DOHH2 (cell line): ENCODE measurements around the gene WWTR1.

Experiments
- H3F3A ChIP-seq: fragments of 200-600 bp; sonication (generic), shearing (Covaris generic); 2 replicates; pipeline ENCODE4 v1.6.0; 2016; ENCODE audit warnings: antibody characterized with exemption, mild to moderate bottlenecking; ENCODE audit not compliant: control insufficient read depth, insufficient read depth
- H3K27ac ChIP-seq: fragments of 200-600 bp; sonication (generic); 2 replicates; pipeline ENCODE4 v1.5.1; 2014; ENCODE audit warnings: low read depth, mild to moderate bottlenecking, low read length, moderate library complexity
- H3K27me3 ChIP-seq: fragments of 200-600 bp; sonication (generic); 2 replicates; pipeline ENCODE4 v1.6.1; 2014; ENCODE audit warnings: mild to moderate bottlenecking, low read length, mixed read lengths; ENCODE audit not compliant: control insufficient read depth
- H3K36me3 ChIP-seq: fragments of 200-600 bp; sonication (generic); 2 replicates; pipeline ENCODE4 v1.6.1; 2014; ENCODE audit warnings: mild to moderate bottlenecking, low read length, moderate library complexity, mixed read lengths; ENCODE audit not compliant: control insufficient read depth
- H3K4me1 ChIP-seq: fragments of 200-600 bp; sonication (generic); 2 replicates; pipeline ENCODE4 v1.6.1; 2014; ENCODE audit warnings: mild to moderate bottlenecking, low read length, mixed read lengths; ENCODE audit not compliant: control insufficient read depth
- H3K4me2 ChIP-seq: fragments of 200-600 bp; sonication (generic); 2 replicates; pipeline ENCODE4 v1.6.0; 2014; ENCODE audit warnings: mild to moderate bottlenecking, low read length, moderate library complexity
- H3K4me3 ChIP-seq: fragments of 200-600 bp; sonication (generic); 2 replicates; pipeline ENCODE4 v1.5.1; 2014; ENCODE audit warnings: mild to moderate bottlenecking, low read length, mixed read lengths
- H3K79me2 ChIP-seq: fragments of 200-600 bp; sonication (generic); 2 replicates; pipeline ENCODE4 v1.6.1; 2014; ENCODE audit warnings: mild to moderate bottlenecking, low read length, mixed read lengths; ENCODE audit not compliant: control insufficient read depth
- H3K9me2 ChIP-seq: fragments of 200-600 bp; sonication (generic); replicated peaks from 2 replicates; pipeline ENCODE4 v1.6.1; 2014; ENCODE audit warnings: mild to moderate bottlenecking, low read length, mixed read lengths; ENCODE audit not compliant: control insufficient read depth
- H3K9me3 ChIP-seq: fragments of 200-600 bp; sonication (generic); 2 replicates; pipeline ENCODE4 v1.6.1; 2014; ENCODE audit warnings: antibody characterized with exemption, low read length, mixed read lengths; ENCODE audit not compliant: control insufficient read depth, insufficient read depth
- H4K20me1 ChIP-seq: fragments of 200-600 bp; sonication (generic); 2 replicates; pipeline ENCODE4 v1.6.0; 2014; ENCODE audit warnings: low read depth, mild to moderate bottlenecking, antibody characterized with exemption, low read length, moderate library complexity; ENCODE audit not compliant: control insufficient read depth, insufficient read depth
- EZH2phosphoT487 ChIP-seq: fragments of 200-600 bp; sonication (generic); IDR thresholded peaks from 2 replicates; pipeline ENCODE4 v1.6.1; 2017; ENCODE audit warnings: borderline replicate concordance, mild to moderate bottlenecking, antibody characterized with exemption, low read length, moderate library complexity, mixed read lengths
- TF ChIP-seq, protein P1 (sequence below): fragments of 200-600 bp; sonication (generic); IDR thresholded peaks from one replicate; pipeline ENCODE4 v1.5.1; 2014; ENCODE audit warnings: antibody characterized with exemption, mild to moderate bottlenecking, low read depth, low read length; ENCODE audit not compliant: poor library complexity, severe bottlenecking

The WWTR1 gene

DNA sequence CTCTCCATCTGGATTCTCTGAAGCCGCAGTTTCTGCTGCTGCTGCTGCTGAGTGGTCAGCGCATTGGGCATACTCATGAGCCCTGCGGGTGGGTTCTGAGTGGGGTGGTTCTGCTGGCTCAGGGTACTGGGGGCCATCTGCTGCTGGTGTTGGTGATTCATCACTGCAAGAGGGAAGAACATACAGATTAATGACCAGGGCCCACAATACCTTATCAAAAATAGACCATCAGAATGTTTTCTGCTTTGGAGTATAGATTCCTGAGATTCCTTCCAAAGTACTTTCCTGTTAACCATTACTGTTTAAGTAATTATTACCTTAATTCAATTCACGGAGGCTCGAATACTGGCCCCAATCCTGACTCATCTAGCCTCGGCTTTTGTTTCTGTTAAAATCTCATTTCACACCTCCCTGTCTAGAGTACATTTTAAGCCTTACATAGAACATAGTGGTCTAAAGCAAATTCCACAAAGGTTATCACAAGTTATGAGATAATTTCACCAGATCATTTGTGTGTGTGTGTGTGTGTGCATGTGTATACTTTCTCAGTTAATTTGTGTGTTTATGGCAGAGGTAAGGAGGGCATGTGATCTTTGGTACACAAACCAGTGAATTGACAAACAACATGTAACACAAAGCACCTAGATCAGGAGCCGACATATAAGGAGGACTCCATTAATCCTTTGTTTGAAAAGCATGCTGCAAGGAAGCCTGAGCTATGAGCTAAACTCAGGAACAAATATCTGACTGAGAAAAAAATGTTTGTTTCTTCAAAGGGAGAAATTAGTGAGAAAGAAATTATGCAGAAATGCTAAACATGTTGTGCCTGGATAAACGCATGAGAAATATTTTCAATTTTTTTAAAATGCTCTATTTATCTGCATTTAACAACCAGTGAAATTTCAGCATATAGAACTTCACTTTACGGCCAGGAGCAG, 115.2 kb downstream of the WWTR1 start:
- no peaks in the 10 kb centered on the region for H3F3A ChIP-seq
- no peaks in the 10 kb centered on the region for H3K9me2 ChIP-seq
- H3K4me3 ChIP-seq, result no peak overlapping the region
- no peak overlapping the region for H3K27ac ChIP-seq
- H3K27me3 ChIP-seq, result no peaks in the 10 kb centered on the region
- H4K20me1 ChIP-seq, result no peaks in the 10 kb centered on the region
- TF ChIP-seq EZH2phosphoT487, result no peak
- TF ChIP-seq, protein P1, sequence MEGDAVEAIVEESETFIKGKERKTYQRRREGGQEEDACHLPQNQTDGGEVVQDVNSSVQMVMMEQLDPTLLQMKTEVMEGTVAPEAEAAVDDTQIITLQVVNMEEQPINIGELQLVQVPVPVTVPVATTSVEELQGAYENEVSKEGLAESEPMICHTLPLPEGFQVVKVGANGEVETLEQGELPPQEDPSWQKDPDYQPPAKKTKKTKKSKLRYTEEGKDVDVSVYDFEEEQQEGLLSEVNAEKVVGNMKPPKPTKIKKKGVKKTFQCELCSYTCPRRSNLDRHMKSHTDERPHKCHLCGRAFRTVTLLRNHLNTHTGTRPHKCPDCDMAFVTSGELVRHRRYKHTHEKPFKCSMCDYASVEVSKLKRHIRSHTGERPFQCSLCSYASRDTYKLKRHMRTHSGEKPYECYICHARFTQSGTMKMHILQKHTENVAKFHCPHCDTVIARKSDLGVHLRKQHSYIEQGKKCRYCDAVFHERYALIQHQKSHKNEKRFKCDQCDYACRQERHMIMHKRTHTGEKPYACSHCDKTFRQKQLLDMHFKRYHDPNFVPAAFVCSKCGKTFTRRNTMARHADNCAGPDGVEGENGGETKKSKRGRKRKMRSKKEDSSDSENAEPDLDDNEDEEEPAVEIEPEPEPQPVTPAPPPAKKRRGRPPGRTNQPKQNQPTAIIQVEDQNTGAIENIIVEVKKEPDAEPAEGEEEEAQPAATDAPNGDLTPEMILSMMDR, result no peak
- H3K4me2 ChIP-seq, result no peak overlapping the region
- no peaks in the 10 kb centered on the region for H3K4me1 ChIP-seq
- no peaks in the 10 kb centered on the region for H3K9me3 ChIP-seq
- no peaks in the 10 kb centered on the region for H3K79me2 ChIP-seq
- no peaks in the 10 kb centered on the region for H3K36me3 ChIP-seq

DNA sequence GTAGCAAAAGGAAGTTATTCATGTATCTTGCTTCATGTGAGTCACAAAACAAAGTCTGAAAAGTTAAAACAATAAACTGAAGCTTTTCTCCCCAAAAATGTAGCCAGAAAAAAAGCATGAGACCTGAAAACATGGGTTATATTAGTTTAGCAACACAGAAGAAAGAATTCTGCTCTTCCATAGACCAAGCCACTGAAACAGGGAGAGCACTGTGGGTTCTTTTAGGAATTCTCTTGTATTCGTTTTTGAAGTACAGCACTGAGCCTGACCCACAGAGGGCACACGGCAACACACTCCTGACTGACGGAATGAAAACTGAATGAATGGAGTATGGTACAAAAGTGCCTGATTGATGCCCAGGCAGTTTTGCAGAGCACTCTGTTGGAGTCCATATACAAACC, 116.7 kb downstream of the WWTR1 start:
- Histone ChIP-seq H3K36me3 (no peaks in the 10 kb centered on the region), H3K27ac (no peak overlapping the region)
- no peak for TF ChIP-seq EZH2phosphoT487
- TF ChIP-seq, protein P1, result no peak

DNA sequence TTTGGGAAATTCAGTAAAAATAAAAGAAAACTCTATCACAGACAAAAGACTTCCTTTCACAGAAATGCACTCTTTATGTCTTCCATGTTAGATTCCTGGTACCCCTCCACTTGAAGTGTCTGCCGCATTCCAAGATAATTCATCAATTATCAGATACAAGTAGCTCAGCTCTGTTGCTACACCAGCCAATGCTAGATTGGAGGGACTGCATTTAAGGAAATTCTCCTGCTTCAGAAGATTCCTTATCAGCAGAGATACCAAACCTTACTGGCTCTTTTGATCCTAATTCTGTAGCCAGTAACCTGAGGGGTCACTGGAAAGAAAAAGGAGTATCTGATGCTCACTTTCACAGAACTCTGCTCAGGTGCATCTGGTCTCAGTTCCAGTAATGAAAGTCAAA, 119.5 kb downstream of the WWTR1 start:
- no peaks in the 10 kb centered on the region for H3K36me3 ChIP-seq
- TF ChIP-seq, protein P1, result no peak
- TF ChIP-seq EZH2phosphoT487, result no peak
- H3F3A ChIP-seq, result no peaks in the 10 kb centered on the region
- peaks cover 1% of the 10 kb centered on the region for H3K27me3 ChIP-seq
- no peak overlapping the region for H3K4me2 ChIP-seq
- no peaks in the 10 kb centered on the region for H3K9me2 ChIP-seq
- no peak overlapping the region for H3K4me3 ChIP-seq
- no peaks in the 10 kb centered on the region for H3K4me1 ChIP-seq
- no peaks in the 10 kb centered on the region for H3K79me2 ChIP-seq
- no peaks in the 10 kb centered on the region for H3K9me3 ChIP-seq
- no peak overlapping the region for H3K27ac ChIP-seq
- no peaks in the 10 kb centered on the region for H4K20me1 ChIP-seq

More for the DNA sequence above, 116.7 kb downstream of the WWTR1 start:
- no peak overlapping the region for H3K4me3 ChIP-seq
- H3K79me2 ChIP-seq, result no peaks in the 10 kb centered on the region
- H3F3A ChIP-seq, result no peaks in the 10 kb centered on the region
- no peaks in the 10 kb centered on the region for H4K20me1 ChIP-seq
- no peak overlapping the region for H3K4me2 ChIP-seq
- no peaks in the 10 kb centered on the region for H3K9me2 ChIP-seq
- H3K9me3 ChIP-seq, result no peaks in the 10 kb centered on the region
- no peaks in the 10 kb centered on the region for H3K27me3 ChIP-seq
- H3K4me1 ChIP-seq, result no peaks in the 10 kb centered on the region
